GM21529 (cell line): ENCODE data around the gene PRB4.
"Not testable (repeated sequence)": the region's sequence is repeated elsewhere in the genome, so short reads cannot be mapped to it uniquely, and the experiment has no call there.

ENCODE experiments used
- ATAC-seq: cut with Tn5 transposase; IDR thresholded peaks from one replicate; pipeline ENCODE4 v1.9.1; 2021; ENCODE audit not compliant: unreplicated experiment

Gene PRB4

DNA sequence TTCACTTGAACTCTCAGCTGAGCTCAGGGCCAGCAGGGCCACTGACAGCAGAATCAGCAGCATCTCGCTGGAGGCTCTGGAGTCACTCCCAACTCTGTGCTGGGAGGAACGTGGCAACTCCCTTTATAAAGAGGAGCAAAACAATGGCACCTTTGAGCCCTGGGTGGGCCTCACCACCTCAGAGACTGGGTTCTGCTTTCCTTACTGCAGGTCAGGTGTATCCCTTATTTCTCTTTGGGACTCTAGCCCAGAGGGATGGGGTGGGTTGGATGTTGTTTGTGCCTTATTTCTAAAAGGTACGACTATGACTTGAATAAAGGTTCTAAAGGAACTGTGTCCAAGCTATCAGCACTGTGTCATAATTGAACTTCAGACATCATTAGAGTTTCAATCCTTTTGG is at the start of gene PRB4:
PRB4 (minus strand) TSS at position 101 of the 400 bp plus-strand sequence; CDS start at position 63, 38 bp downstream.
- ATAC-seq: no peak

GRCh38 chr12:11351736-11352135 is 41.5 kb upstream of the PRB4 start:
- not testable (repeated sequence) for ATAC-seq

GRCh38 chr12:11348439-11348838 is 38.2 kb upstream of the PRB4 start:
- no peak for ATAC-seq

- ATAC-seq: no peak
Observed at GRCh38 chr12:11347810-11348209, 37.6 kb upstream of the PRB4 start.

DNA sequence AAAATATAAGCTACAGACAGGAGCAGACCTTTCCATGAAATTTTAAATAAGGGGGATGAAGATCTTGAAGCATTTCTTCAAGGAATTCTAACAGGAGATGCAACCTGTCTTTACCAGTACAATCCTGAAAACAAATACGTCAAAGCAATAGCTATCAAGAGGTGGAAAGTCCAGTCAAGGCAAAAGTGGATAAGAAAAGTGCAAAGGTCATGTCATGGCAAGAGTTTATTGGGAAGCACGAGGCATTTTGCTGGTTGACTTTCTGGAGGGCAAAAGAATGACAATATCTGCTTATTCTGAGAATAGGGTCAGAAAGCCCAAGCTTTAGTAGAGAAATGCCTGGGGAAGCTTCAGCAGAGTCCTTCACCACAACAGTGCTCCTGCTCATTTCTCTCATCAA is 34.3 kb upstream of the PRB4 start:
- no peak for ATAC-seq

GRCh38 chr12:11324426-11324825 is 14.2 kb upstream of the PRB4 start:
- no peak for ATAC-seq

- no peak for ATAC-seq
Observed at GRCh38 chr12:11321980-11322379, 11.7 kb upstream of the PRB4 start.

GRCh38 chr12:11307143-11307542 is 3.1 kb downstream of the PRB4 start:
- ATAC-seq: no peak

GRCh38 chr12:11273449-11273848 is 36.8 kb downstream of the PRB4 start:
- ATAC-seq: no peak

- no peak for ATAC-seq
Observed at GRCh38 chr12:11269607-11270006, 40.6 kb downstream of the PRB4 start, which contains the start of gene PRB3. Gene PRB3, minus strand, starts transcription at chr12:11269707. Its CDS starts 38 bp downstream, at chr12:11269669.

- no peak for ATAC-seq
Observed at GRCh38 chr12:11264501-11264900, 45.7 kb downstream of the PRB4 start.
